Caco-2 (cell line): Measurements from ENCODE around the gene LRPAP1. TPM values are rescaled to one million over a fixed set of nuclear protein-coding genes. Genes with fewer than 3 reads are reported as not detected.

Source experiments
- BruUV-seq: library from RNA; stranded (reverse); fragments of 400-500 nt; replicated peaks from 2 replicates; lab custom pipeline; 2021; lab: Mats Ljungman, UMichigan
- CTCF ChIA-PET: fragments of 300-600 bp; sonication (Branson Sonifier 250); formaldehyde crosslinking; loops from one replicate; lab custom pipeline; 2022; ENCODE audit warnings: antibody characterized with exemption; lab: Charles Lee
- POLR2A ChIA-PET: fragments of 300-600 bp; sonication (Branson Sonifier 250); formaldehyde crosslinking; loops from one replicate; lab custom pipeline; 2022; ENCODE audit warnings: antibody characterized with exemption; lab: Charles Lee
- DNase-seq, 2 experiments: peaks; one replicate each; pipeline versions ENCODE4 v3.0.0 to v3.0.0-alpha.2; 2020 to 2022
- H3K27me3 ChIP-seq: replicated peaks from 2 replicates; pipeline ENCODE4 v1.6.0; 2011; ENCODE audit warnings: low read length; ENCODE audit not compliant: control insufficient read depth, insufficient read depth
- H3K36me3 ChIP-seq: 2 replicates; pipeline ENCODE4 v1.5.1; 2011; ENCODE audit warnings: low read length; ENCODE audit not compliant: control insufficient read depth, insufficient read depth
- H3K4me1 ChIP-seq: fragments of 250-450 bp; sonication (Bioruptor Pico); 2 replicates; pipeline ENCODE4 v1.5.1; 2020; ENCODE audit warnings: mild to moderate bottlenecking
- H3K4me3 ChIP-seq: 2 replicates; pipeline ENCODE4 v1.5.1; 2011; ENCODE audit warnings: low read depth, mild to moderate bottlenecking, control low read depth, low read length
- H3K9me3 ChIP-seq: fragments of 250-450 bp; sonication (Bioruptor Pico); 2 replicates; pipeline ENCODE4 v1.5.1; 2020; ENCODE audit warnings: mild to moderate bottlenecking, moderate library complexity
- H3K27ac Mint-ChIP-seq: one replicate; pipeline ENCODE4 v1.8.0; 2022; ENCODE audit warnings: mixed read lengths; ENCODE audit not compliant: unreplicated experiment
- H3K27me3 Mint-ChIP-seq: one replicate; pipeline ENCODE4 v1.8.0; 2022; ENCODE audit warnings: mixed read lengths; ENCODE audit not compliant: insufficient read depth, unreplicated experiment
- H3K36me3 Mint-ChIP-seq: one replicate; pipeline ENCODE4 v1.8.0; 2022; ENCODE audit warnings: mild to moderate bottlenecking, mixed read lengths; ENCODE audit not compliant: insufficient read depth, unreplicated experiment
- H3K4me1 Mint-ChIP-seq: one replicate; pipeline ENCODE4 v1.8.0; 2022; ENCODE audit warnings: low read depth, mixed read lengths; ENCODE audit not compliant: unreplicated experiment
- H3K4me3 Mint-ChIP-seq: one replicate; pipeline ENCODE4 v1.8.0; 2022; ENCODE audit warnings: mild to moderate bottlenecking, moderate library complexity, mixed read lengths; ENCODE audit not compliant: unreplicated experiment
- H3K9me3 Mint-ChIP-seq: one replicate; pipeline ENCODE4 v1.8.0; 2022; ENCODE audit warnings: mixed read lengths; ENCODE audit not compliant: unreplicated experiment
- intact Hi-C: fragments of 100-400 bp; cut with micrococcal nuclease; formaldehyde crosslinking; loops from one replicate; pipeline ENCODE4 v1.10.0; 2022; ENCODE audit not compliant: unreplicated experiment
- total RNA-seq: library from RNA; stranded (reverse); gene quantifications from 2 replicates; pipeline ENCODE4 v1.2.3, GENCODE V29; 2022
- TF ChIP-seq, protein P1 (sequence below), 2 experiments: fragments of 200-600 bp in 1 of 2; IDR thresholded peaks; 1 replicate in 1 of 2; 2 replicates in 1 of 2; pipeline versions ENCODE4 v1.5.1 to v1.8.0; 2011 to 2022; ENCODE audit warnings: antibody characterized with exemption in 1 of 2, control low read depth in 1 of 2, inconsistent platforms in 1 of 2, low read depth in 1 of 2, low read length in 1 of 2, mild to moderate bottlenecking in 1 of 2, moderate library complexity in 1 of 2; ENCODE audit not compliant: insufficient read depth in 1 of 2, severe bottlenecking in 1 of 2, unreplicated experiment in 1 of 2

The LRPAP1 gene
- total RNA-seq, 1 experiment from 2014 or later: 224 TPM

DNA sequence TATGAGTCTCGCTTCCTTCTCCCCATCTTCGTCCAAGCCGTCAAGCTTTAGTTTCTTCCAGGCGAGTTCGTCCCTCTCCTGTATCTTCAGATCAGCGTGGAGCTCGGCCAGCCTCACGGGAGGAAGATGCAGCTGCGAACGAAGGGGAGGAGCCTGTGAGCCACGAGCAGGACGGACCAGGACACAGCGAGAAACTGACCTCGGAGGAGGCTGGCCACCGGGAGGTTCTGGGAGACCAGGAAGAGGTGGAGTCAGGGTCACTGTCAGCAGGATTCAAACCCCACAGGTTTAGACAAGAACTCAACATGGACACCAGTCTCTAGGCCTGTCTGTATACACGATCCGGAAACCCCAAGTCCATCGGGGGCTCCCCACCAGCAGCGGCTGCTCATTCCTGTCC lies 7.3 kb downstream of the LRPAP1 start:
- ChIA-PET CTCF (no interaction called here), POLR2A (interaction anchor here (0.5 kb wide), 1 partner anchor 134 kb away, joined by 4 read pairs; no protein-coding TSS in a partner anchor)
- no TSS peak for BruUV-seq
- H3K36me3 ChIP-seq: peaks cover 6% of the 10 kb centered on the region
- H3K27ac Mint-ChIP-seq: no peak overlapping the region
- no peaks in the 10 kb centered on the region for H3K9me3 Mint-ChIP-seq
- H3K9me3 ChIP-seq: no peaks in the 10 kb centered on the region
- no peak overlapping the region for H3K4me3 ChIP-seq
- no peaks in the 10 kb centered on the region for H3K27me3 Mint-ChIP-seq
- H3K4me3 Mint-ChIP-seq: no peak overlapping the region
- no peaks in the 10 kb centered on the region for H3K27me3 ChIP-seq
- no peaks in the 10 kb centered on the region for H3K4me1 Mint-ChIP-seq
- TF ChIP-seq, protein P1, sequence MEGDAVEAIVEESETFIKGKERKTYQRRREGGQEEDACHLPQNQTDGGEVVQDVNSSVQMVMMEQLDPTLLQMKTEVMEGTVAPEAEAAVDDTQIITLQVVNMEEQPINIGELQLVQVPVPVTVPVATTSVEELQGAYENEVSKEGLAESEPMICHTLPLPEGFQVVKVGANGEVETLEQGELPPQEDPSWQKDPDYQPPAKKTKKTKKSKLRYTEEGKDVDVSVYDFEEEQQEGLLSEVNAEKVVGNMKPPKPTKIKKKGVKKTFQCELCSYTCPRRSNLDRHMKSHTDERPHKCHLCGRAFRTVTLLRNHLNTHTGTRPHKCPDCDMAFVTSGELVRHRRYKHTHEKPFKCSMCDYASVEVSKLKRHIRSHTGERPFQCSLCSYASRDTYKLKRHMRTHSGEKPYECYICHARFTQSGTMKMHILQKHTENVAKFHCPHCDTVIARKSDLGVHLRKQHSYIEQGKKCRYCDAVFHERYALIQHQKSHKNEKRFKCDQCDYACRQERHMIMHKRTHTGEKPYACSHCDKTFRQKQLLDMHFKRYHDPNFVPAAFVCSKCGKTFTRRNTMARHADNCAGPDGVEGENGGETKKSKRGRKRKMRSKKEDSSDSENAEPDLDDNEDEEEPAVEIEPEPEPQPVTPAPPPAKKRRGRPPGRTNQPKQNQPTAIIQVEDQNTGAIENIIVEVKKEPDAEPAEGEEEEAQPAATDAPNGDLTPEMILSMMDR (IDR thresholded peaks at IDR 0.05; ENCODE audit: insufficient read depth in 1 of 2, low read depth in 1 of 2, low read length in 1 of 2, severe bottlenecking in 1 of 2, unreplicated experiment in 1 of 2): no peak
- DNase-seq: peak in 1 of 2 experiments; percentile 31
- intact Hi-C loops: no loop called here
- H3K4me1 ChIP-seq: no peaks in the 10 kb centered on the region
- peaks cover 38% of the 10 kb centered on the region for H3K36me3 Mint-ChIP-seq

DNA sequence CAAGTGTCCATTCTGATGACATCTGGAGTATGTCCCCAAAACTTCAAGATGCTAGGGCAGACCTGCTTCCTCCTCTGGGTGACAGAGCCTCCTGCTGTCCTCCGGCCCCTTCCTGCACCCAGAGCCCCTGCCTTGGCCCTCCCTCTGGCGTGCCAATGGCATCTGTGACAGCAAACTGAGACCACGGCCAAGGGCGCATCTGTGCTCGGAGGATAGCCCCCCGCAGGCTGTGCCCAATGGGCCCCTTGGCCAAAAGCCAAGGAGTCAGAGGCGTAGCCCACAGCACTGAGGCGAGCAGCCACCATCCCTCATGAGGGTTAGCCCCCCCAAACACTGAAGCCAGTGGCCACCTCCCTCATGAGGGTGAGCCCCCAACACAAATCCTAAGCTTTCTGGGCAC lies 7.9 kb downstream of the LRPAP1 start:
- CTCF ChIA-PET: no interaction called here
- intact Hi-C loops: no loop called here
- no peaks in the 10 kb centered on the region for H3K9me3 ChIP-seq
- H3K4me1 ChIP-seq: no peaks in the 10 kb centered on the region
- no TSS peak for BruUV-seq
- peaks cover 8% of the 10 kb centered on the region for H3K36me3 ChIP-seq
- H3K36me3 Mint-ChIP-seq: peaks cover 37% of the 10 kb centered on the region
- H3K9me3 Mint-ChIP-seq: no peaks in the 10 kb centered on the region
- H3K4me3 ChIP-seq: no peak overlapping the region
- no peaks in the 10 kb centered on the region for H3K4me1 Mint-ChIP-seq
- no peak overlapping the region for H3K27ac Mint-ChIP-seq
- H3K27me3 Mint-ChIP-seq: no peaks in the 10 kb centered on the region
- no peak overlapping the region for H3K4me3 Mint-ChIP-seq
- TF ChIP-seq, protein P1 (IDR thresholded peaks at IDR 0.05; ENCODE audit: insufficient read depth in 1 of 2, low read depth in 1 of 2, low read length in 1 of 2, severe bottlenecking in 1 of 2, unreplicated experiment in 1 of 2): no peak
- DNase-seq: no peak
- H3K27me3 ChIP-seq: no peaks in the 10 kb centered on the region
- POLR2A ChIA-PET: interaction anchor here (0.5 kb wide), 1 partner anchor 135 kb away, joined by 4 read pairs; no protein-coding TSS in a partner anchor

DNA sequence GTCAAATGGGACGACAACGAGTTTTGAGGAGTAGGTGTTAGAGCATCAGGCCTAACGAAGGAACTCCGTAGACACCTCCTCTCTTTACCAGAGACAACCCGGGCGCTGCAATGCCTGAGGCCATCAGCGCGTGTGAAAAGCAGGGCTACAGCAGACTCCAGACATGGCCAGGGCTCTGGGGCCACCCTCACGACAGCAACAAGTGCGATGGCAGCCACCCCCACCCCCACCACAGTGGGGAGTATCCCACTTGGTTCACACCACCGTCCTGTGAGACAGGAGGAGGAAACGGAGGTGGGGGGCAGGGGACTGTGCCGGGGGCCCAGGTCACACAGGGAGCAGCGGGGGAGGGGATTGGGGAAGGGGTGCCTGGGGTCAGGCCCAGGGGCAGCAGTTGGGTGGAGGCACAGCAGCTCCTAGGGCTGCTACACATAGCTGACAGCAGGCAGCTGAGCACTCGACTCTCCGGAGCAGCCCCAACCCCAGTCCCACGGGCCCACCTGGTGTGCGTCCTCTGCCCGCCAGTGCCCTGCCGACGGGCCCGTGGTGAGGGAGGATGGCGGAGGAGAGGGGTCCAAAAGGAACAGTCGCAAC lies 8.5 kb downstream of the LRPAP1 start:
- no peaks in the 10 kb centered on the region for H3K9me3 Mint-ChIP-seq
- no peak overlapping the region for H3K4me3 Mint-ChIP-seq
- H3K4me1 Mint-ChIP-seq: no peaks in the 10 kb centered on the region
- Histone ChIP-seq H3K9me3 (no peaks in the 10 kb centered on the region), H3K4me3 (no peak overlapping the region), H3K4me1 (no peaks in the 10 kb centered on the region), H3K36me3 (peaks cover 6% of the 10 kb centered on the region), H3K27me3 (no peaks in the 10 kb centered on the region)
- ChIA-PET CTCF (no interaction called here), POLR2A (no interaction called here)
- peaks cover 34% of the 10 kb centered on the region for H3K36me3 Mint-ChIP-seq
- intact Hi-C loops: no loop called here
- H3K27ac Mint-ChIP-seq: no peak overlapping the region
- DNase-seq: peak in 1 of 2 experiments; percentile 27
- no peaks in the 10 kb centered on the region for H3K27me3 Mint-ChIP-seq
- TF ChIP-seq, protein P1 (IDR thresholded peaks at IDR 0.05; ENCODE audit: insufficient read depth in 1 of 2, low read depth in 1 of 2, low read length in 1 of 2, severe bottlenecking in 1 of 2, unreplicated experiment in 1 of 2): no peak
- BruUV-seq: no TSS peak
